Neural crest cell (in vitro differentiated cells): Measurements from ENCODE around the gene SH3PXD2B. TPM values are rescaled to one million over a fixed set of nuclear protein-coding genes. Genes with fewer than 3 reads are reported as not detected.

ENCODE experiments used
- DNase-seq: peaks from one replicate; pipeline ENCODE4 v3.0.0; 2021; ENCODE audit warnings: low read depth, mixed read lengths, low spot score
- H3K27ac Mint-ChIP-seq: one replicate; pipeline ENCODE4 v1.8.0; 2021; ENCODE audit warnings: mild to moderate bottlenecking, mixed read lengths; ENCODE audit not compliant: unreplicated experiment
- H3K27me3 Mint-ChIP-seq: 2 replicates; pipeline ENCODE4 v1.8.0; 2021; ENCODE audit warnings: low read depth, mild to moderate bottlenecking, mixed read lengths
- H3K36me3 Mint-ChIP-seq: 2 replicates; pipeline ENCODE4 v1.8.0; 2021; ENCODE audit warnings: low read depth, mild to moderate bottlenecking, mixed read lengths
- H3K4me1 Mint-ChIP-seq: 2 replicates; pipeline ENCODE4 v1.8.0; 2021; ENCODE audit warnings: mixed read lengths
- H3K4me3 Mint-ChIP-seq: one replicate; pipeline ENCODE4 v1.8.0; 2021; ENCODE audit warnings: mild to moderate bottlenecking, mixed read lengths
- H3K9me3 Mint-ChIP-seq: 2 replicates; pipeline ENCODE4 v1.8.0; 2021; ENCODE audit warnings: mixed read lengths
- CTCF ChIP-seq: fragments of 200-600 bp; sonication (generic); conservative IDR thresholded peaks from 2 replicates; pipeline ENCODE4 v1.5.0; 2021; ENCODE audit warnings: antibody characterized with exemption, mild to moderate bottlenecking
- total RNA-seq: library from RNA; stranded (reverse); gene quantifications from 2 replicates; pipeline ENCODE4 v1.2.1, GENCODE V29; 2021

The SH3PXD2B gene
- total RNA-seq, 1 donor from 2014 or later: 86.1 TPM

GRCh38 chr5:172450861-172451695 is 3.2 kb downstream of the SH3PXD2B start:
- peak overlapping the region; percentile 87 for H3K4me3 Mint-ChIP-seq

GRCh38 chr5:172450453-172450852 is 3.9 kb downstream of the SH3PXD2B start:
- Mint-ChIP-seq H3K27me3 (no peaks in the 10 kb centered on the region), H3K36me3 (peaks cover 5% of the 10 kb centered on the region), H3K9me3 (no peaks in the 10 kb centered on the region), H3K4me3 (peak overlapping the region; percentile 49), H3K27ac (no peak overlapping the region), H3K4me1 (peaks cover 50% of the 10 kb centered on the region)
- DNase-seq: no peak
- no peak for TF ChIP-seq CTCF

More at GRCh38 chr5:172450861-172451695, 3.2 kb downstream of the SH3PXD2B start:
- peak; percentile 68 for TF ChIP-seq CTCF
- Mint-ChIP-seq H3K9me3 (no peaks in the 10 kb centered on the region), H3K4me1 (peaks cover 56% of the 10 kb centered on the region), H3K36me3 (peaks cover 5% of the 10 kb centered on the region), H3K27ac (peak overlapping the region; percentile 75), H3K27me3 (no peaks in the 10 kb centered on the region)
- peak; percentile 51 for DNase-seq

GRCh38 chr5:172448999-172449398 is 5.3 kb downstream of the SH3PXD2B start:
- TF ChIP-seq CTCF: no peak
- Mint-ChIP-seq H3K36me3 (peaks cover 5% of the 10 kb centered on the region), H3K9me3 (no peaks in the 10 kb centered on the region), H3K4me1 (peaks cover 52% of the 10 kb centered on the region), H3K4me3 (no peak overlapping the region), H3K27ac (no peak overlapping the region), H3K27me3 (no peaks in the 10 kb centered on the region)
- DNase-seq: no peak

GRCh38 chr5:172447646-172448365 is 6.5 kb downstream of the SH3PXD2B start:
- peak overlapping the region; percentile 21 for H3K4me3 Mint-ChIP-seq
- no peak overlapping the region for H3K27ac Mint-ChIP-seq
- H3K9me3 Mint-ChIP-seq: no peaks in the 10 kb centered on the region
- H3K36me3 Mint-ChIP-seq: peaks cover 5% of the 10 kb centered on the region
- H3K4me1 Mint-ChIP-seq: peaks cover 51% of the 10 kb centered on the region
- TF ChIP-seq CTCF: no peak
- no peaks in the 10 kb centered on the region for H3K27me3 Mint-ChIP-seq
- no peak for DNase-seq

GRCh38 chr5:172446336-172447051 is 7.8 kb downstream of the SH3PXD2B start:
- no peak for DNase-seq
- H3K36me3 Mint-ChIP-seq: peaks cover 5% of the 10 kb centered on the region
- no peaks in the 10 kb centered on the region for H3K9me3 Mint-ChIP-seq
- no peak overlapping the region for H3K4me3 Mint-ChIP-seq
- TF ChIP-seq CTCF: no peak
- no peaks in the 10 kb centered on the region for H3K27me3 Mint-ChIP-seq
- H3K4me1 Mint-ChIP-seq: peaks cover 42% of the 10 kb centered on the region
- no peak overlapping the region for H3K27ac Mint-ChIP-seq
